Skeletal muscle tissue (tissue), 4 donors: ENCODE results near the gene FAM222A. TPM values are rescaled to one million over a fixed set of nuclear protein-coding genes. Genes with fewer than 3 reads are reported as not detected.

Experiments used
- H3K27ac ChIP-seq: one replicate; pipeline ENCODE4 v1.7.0; 2013; ENCODE audit warnings: mild to moderate bottlenecking, low read depth, low read length, inconsistent platforms
- H3K27me3 ChIP-seq, 3 donors: one replicate each; pipeline ENCODE4 v1.7.0; 2013; ENCODE audit warnings: low read length in 3 of 3; ENCODE audit not compliant: control insufficient read depth in 3 of 3, insufficient read depth in 3 of 3
- H3K36me3 ChIP-seq, 3 donors: one replicate each; pipeline ENCODE4 v1.7.0; 2013; ENCODE audit warnings: low read length in 3 of 3; ENCODE audit not compliant: control insufficient read depth in 3 of 3, insufficient read depth in 3 of 3
- H3K4me1 ChIP-seq, 3 donors: one replicate each; pipeline ENCODE4 v1.7.0; 2013; ENCODE audit warnings: low read length in 3 of 3, mild to moderate bottlenecking in 3 of 3; ENCODE audit not compliant: control insufficient read depth in 3 of 3, insufficient read depth in 3 of 3
- H3K4me3 ChIP-seq, 3 donors: one replicate each; pipeline ENCODE4 v1.7.0; 2013; ENCODE audit warnings: low read length in 3 of 3
- H3K9ac ChIP-seq, 3 donors: one replicate each; pipeline ENCODE4 v1.7.0; 2013; ENCODE audit warnings: low read length in 3 of 3, mild to moderate bottlenecking in 3 of 3, moderate library complexity in 2 of 3, low read depth in 1 of 3
- H3K9me3 ChIP-seq, 3 donors: one replicate each; pipeline ENCODE4 v1.7.0; 2013; ENCODE audit warnings: low read length in 3 of 3; ENCODE audit not compliant: control insufficient read depth in 3 of 3
- total RNA-seq: library from RNA; depleted of rRNA; stranded (reverse); fragments of >200 nt; gene quantifications from one replicate; pipeline ENCODE4 v1.2.3, GENCODE V29; 2014
- donor health status: Osteomylitis.

FAM222A gene
- total RNA-seq, 1 donor from 2014 or later: 1.0 TPM

DNA sequence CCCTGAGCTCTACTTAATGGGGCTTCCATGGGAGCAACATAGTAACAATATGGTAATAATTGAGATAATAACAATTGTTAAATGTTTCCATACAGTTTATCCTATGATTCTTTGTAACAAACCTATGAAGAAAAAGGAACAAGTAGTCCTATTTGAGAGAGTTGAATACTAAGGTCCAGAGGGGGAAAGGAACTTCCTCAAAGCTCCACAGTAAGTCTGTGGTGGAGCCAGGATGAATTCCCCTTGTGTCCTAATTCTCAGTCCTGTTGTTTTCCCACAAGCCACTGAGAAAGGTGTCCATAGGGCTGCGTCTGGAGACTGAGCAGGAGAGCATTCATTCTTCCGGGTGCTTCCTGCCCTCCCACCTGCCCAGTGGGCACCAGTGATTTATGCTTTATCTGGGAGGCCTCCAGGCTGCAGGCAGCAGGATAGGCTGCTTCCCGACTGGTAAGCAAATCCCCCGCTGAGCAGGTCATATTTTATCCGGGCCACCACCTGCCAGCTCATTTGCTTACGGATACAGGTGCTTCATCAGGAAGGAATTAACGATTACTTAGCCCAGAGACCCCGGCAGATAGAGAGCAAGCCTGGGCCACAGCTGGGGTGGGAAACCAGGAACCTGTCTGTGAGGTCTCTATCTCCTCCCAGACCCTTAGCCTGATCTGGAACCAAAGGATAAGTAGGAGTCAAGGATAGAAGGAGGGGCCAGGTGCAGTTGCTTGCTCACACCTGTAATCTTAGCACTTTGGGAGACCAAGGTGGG lies 33.9 kb upstream of the FAM222A start:
- Histone ChIP-seq H3K36me3 (no peaks in the 10 kb centered on the region), H3K4me3 (no peak overlapping the region), H3K27ac (no peak overlapping the region), H3K27me3 (peaks cover 0 to 6% (median 0%) of the 10 kb centered on the region in 3 donors), H3K4me1 (no peaks in the 10 kb centered on the region), H3K9ac (no peak overlapping the region), H3K9me3 (no peaks in the 10 kb centered on the region)

DNA sequence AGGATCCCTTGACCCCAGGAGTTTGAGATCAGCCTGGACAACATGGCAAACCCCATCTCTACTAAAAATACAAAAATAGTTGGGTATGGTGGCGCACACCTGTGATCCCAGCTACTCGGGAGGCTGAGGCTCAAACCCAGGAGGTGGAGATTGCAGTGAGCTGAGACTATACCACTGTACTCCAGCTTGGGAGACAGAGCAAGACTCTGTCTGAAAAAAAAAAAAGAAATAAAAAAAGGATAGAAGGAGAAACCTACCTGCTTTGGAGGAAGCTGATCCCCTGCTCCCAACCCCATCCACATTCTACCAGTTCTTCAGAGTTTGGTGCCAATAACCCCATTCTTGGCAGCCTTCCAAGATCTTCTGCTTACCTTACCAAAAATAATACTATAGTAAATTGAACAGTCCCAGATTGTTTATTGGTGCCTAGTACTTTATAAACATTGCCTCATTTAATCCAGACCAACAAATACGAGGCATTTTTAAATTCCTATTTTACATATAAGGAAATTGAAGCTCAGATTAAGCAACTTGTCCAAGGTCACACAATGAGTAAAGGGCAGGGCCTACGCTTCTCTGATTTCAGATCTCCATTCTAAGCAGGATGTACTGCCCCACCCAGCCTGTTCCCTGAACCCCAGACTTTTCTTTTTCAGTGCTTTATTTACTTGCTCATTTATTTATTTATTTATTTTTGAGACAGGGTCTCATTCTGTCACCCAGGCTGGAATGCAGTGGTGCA lies 33.2 kb upstream of the FAM222A start:
- H3K4me1 ChIP-seq: no peaks in the 10 kb centered on the region
- no peaks in the 10 kb centered on the region for H3K36me3 ChIP-seq
- peaks cover 0 to 6% (median 0%) of the 10 kb centered on the region in 3 donors for H3K27me3 ChIP-seq
- H3K9ac ChIP-seq: no peak overlapping the region
- H3K27ac ChIP-seq: no peak overlapping the region
- H3K4me3 ChIP-seq: no peak overlapping the region
- no peaks in the 10 kb centered on the region for H3K9me3 ChIP-seq

DNA sequence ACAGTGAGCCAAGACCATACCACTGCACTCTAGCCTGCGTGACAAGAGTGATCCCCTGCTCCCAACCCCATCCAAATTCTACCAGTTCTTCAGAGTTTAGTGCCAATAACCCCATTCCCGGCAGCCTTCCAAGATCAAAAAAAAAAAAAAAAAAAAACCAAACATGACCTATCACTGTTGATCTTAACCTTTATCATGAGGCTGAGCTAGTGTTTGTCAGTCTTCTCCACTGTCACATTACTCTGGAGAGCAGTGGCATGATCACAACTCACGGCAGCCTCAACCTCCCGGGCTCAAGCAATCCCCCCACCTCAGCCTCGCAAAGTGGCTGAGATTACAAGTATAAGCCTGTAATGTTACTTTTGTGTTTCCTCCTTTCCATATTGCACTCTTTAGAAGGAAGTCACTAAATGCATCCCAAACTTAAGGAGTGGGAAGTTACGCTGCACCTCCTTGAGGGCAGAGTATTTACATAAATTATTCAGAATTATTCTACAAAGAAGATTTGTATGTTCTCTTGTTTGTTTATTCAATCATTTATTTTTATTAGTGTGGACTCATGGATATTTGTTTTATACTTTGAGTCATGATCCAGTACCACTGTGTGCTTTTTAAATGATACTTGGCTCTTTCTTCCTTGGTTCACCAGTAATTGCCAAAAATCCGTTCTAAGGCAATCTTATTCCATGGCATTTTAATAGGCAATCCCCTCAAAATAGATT lies 31.5 kb upstream of the FAM222A start:
- Histone ChIP-seq H3K27ac (no peak overlapping the region), H3K27me3 (peaks cover 0 to 2% (median 0%) of the 10 kb centered on the region in 3 donors), H3K9me3 (no peaks in the 10 kb centered on the region), H3K36me3 (no peaks in the 10 kb centered on the region), H3K4me1 (no peaks in the 10 kb centered on the region), H3K4me3 (no peak overlapping the region), H3K9ac (no peak overlapping the region)

DNA sequence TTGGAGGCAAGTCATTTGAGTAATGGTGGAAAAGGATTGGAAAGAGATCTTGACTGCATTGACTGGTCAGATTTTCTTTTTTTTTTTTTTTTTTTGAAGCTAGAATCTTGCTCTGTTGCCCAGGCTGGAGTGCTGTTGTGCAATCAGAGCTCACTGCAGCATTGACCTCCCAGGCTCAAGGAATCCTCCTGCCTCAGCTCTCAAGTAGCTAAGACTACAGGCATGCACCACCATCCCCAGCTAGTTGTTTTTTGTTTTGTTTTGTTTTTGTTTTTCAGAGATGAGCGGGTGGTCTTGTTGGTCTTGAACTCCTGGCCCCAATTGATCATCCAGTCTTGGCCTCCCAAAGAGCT lies 30.9 kb upstream of the FAM222A start:
- Histone ChIP-seq H3K27ac (no peak overlapping the region), H3K9ac (no peak overlapping the region), H3K9me3 (no peaks in the 10 kb centered on the region), H3K4me1 (no peaks in the 10 kb centered on the region), H3K4me3 (no peak overlapping the region), H3K36me3 (no peaks in the 10 kb centered on the region), H3K27me3 (no peaks in the 10 kb centered on the region)

DNA sequence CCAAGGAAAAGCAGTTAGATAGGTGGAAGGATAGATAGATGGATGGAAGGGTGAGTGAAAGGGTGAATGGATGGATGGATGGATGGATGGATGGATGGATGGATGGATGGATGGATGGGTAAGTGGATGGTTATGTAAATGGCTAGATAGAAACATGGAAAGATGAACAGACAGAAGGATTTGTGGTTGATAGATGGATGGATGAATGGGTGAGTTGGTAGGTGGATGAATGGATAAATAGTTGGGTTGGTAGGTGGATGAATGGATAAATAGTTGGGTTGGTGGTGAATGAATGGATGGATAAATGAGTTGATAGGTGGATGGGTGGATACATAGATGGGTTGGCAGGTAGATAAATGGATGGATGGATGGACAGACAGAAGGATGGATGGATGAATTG lies 30.3 kb upstream of the FAM222A start:
- H3K9me3 ChIP-seq: no peaks in the 10 kb centered on the region
- no peak overlapping the region for H3K9ac ChIP-seq
- no peak overlapping the region for H3K27ac ChIP-seq
- no peaks in the 10 kb centered on the region for H3K36me3 ChIP-seq
- no peaks in the 10 kb centered on the region for H3K27me3 ChIP-seq
- H3K4me1 ChIP-seq: no peaks in the 10 kb centered on the region
- H3K4me3 ChIP-seq: no peak overlapping the region

DNA sequence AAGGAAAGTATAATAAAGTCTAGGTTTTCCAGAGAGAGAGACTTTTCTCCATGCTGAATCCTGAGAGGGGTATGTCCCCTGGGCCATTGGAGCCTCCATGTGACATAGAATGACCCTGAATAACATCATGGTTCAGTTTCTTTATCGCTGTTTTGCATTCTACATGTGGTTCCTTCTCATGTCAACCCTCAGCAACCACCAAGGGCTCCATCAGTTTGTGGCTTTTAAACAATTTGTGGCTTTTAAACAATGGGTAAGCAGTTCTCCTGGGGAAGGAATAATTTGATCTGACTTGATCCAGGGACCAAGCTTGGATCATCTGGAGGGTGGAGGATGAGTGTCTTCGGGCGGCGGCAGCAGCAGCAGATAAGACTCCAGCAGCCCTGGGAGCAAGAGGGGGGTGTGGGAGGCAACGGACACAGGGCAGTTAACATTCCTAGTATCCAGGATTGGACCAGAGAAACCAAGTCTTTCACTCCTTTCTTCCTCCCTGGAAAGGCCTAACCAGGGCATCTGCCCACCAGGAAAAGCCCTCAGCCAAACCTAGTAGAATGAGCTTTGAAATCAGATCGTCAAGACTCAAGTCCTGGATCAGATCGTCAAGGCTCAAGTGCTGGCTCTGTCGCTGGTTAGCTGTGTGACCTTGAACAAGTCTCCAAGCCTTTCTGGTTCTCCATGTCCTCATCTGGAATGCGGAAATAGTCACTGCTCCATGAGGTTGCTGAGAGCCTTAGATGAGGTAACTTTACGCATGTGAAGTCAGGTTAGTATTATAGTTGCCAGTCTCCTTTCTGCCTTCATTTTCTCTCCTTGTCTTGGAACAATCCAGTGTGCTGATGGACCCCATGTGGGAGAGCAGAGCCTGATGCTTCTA lies 27.8 kb upstream of the FAM222A start:
- H3K4me1 ChIP-seq: no peaks in the 10 kb centered on the region
- H3K9ac ChIP-seq: no peak overlapping the region
- H3K4me3 ChIP-seq: no peak overlapping the region
- H3K36me3 ChIP-seq: no peaks in the 10 kb centered on the region
- H3K27ac ChIP-seq: no peak overlapping the region
- no peaks in the 10 kb centered on the region for H3K27me3 ChIP-seq
- H3K9me3 ChIP-seq: no peaks in the 10 kb centered on the region

GRCh38 chr12:109686523-109686922 lies 27.1 kb upstream of the FAM222A start:
- no peaks in the 10 kb centered on the region for H3K27me3 ChIP-seq
- H3K9me3 ChIP-seq: no peaks in the 10 kb centered on the region
- no peak overlapping the region for H3K9ac ChIP-seq
- H3K27ac ChIP-seq: no peak overlapping the region
- H3K4me3 ChIP-seq: no peak overlapping the region
- H3K4me1 ChIP-seq: no peaks in the 10 kb centered on the region
- no peaks in the 10 kb centered on the region for H3K36me3 ChIP-seq

DNA sequence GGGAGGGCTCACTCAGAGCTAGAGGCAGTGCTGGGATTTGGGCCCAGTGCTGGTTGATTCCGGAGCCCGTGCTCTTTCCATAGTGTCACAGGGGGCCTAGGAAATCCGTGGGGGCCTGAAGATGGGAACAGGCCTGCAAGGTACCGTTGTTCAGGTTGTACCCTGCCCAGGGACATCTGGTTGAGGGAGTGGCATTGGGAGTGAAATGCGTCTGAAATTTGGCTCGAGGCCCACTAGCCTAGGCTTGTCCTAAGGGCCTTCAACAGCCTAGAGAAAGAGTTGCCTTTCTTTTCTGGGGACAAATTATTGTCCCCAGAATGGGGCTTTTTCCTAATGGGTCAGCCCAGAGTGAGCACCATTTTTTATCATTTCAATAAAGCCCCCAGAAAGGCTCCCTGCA lies 26.4 kb upstream of the FAM222A start:
- Histone ChIP-seq H3K9ac (no peak overlapping the region), H3K4me1 (no peaks in the 10 kb centered on the region), H3K27ac (no peak overlapping the region), H3K27me3 (no peaks in the 10 kb centered on the region), H3K36me3 (no peaks in the 10 kb centered on the region), H3K9me3 (no peaks in the 10 kb centered on the region), H3K4me3 (no peak overlapping the region)

DNA sequence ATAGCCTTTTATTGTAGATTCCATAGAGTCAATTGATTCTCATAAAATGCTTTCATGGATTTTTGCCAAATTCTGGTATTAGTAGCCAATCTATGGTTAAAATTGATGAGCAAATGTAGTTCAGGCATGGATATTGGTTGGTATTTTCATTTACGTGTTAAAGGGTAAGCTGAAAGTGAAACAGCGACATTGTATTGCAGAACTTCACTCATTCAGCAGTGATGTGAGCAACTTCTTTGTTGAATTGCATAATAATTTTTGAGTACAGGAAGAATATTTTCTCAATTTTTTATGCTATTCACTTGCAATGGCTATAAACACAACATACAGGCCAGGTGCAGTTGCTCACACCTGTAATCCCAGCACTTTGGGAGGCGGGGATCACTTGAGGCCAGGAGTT lies 24.2 kb upstream of the FAM222A start:
- H3K4me1 ChIP-seq: no peaks in the 10 kb centered on the region
- H3K9ac ChIP-seq: no peak overlapping the region
- H3K36me3 ChIP-seq: no peaks in the 10 kb centered on the region
- H3K4me3 ChIP-seq: no peak overlapping the region
- H3K27ac ChIP-seq: no peak overlapping the region
- H3K27me3 ChIP-seq: peaks cover 0 to 3% (median 0%) of the 10 kb centered on the region in 3 donors
- H3K9me3 ChIP-seq: no peaks in the 10 kb centered on the region
